HepG2 (cell line): ENCODE results near the gene DNAL4. TPM values are rescaled to one million over a fixed set of nuclear protein-coding genes. Genes with fewer than 3 reads are reported as not detected.

Experiments used
- ATAC-seq: fragments of 200-7000 bp; cut with Tn5 transposase; 3 replicates; pipeline ENCODE4 v1.9.1; 2020; ENCODE audit warnings: mild to moderate bottlenecking, moderate library complexity
- BruUV-seq: library from RNA; stranded (reverse); fragments of 400-500 nt; replicated peaks from 2 replicates; lab custom pipeline; 2021; lab: Mats Ljungman, UMichigan
- CTCF ChIA-PET: fragments of 300-600 bp; formaldehyde crosslinking; extraction: SDS; loops from one replicate; lab custom pipeline; 2021; ENCODE audit warnings: low total read pairs, inconsistent platforms, low intra/inter-chr PET ratio; lab: Yijun Ruan, JAX
- POLR2A ChIA-PET: fragments of 350-600 bp; sonication (Branson Sonifier 250); formaldehyde crosslinking; loops from one replicate; lab custom pipeline; 2020; ENCODE audit warnings: antibody characterized with exemption, inconsistent platforms; lab: Yijun Ruan, JAX
- DNase-seq: peaks from one replicate; pipeline ENCODE4 v3.0.0-alpha.2; 2015; ENCODE audit warnings: low spot score
- FAIRE-seq: peaks from 3 replicates; lab custom pipeline; 2011; peaks lifted over from hg19 to GRCh38; lab: Jason Lieb, UNC
- H2AFZ ChIP-seq: one replicate; pipeline ENCODE4 v1.6.1; 2011; ENCODE audit warnings: low read length, inconsistent platforms
- H3K27ac ChIP-seq: fragments of 300-600 bp; 3 replicates; pipeline ENCODE4 v1.8.0; 2011; ENCODE audit warnings: mixed run types, mild to moderate bottlenecking, mixed read lengths, low read length, inconsistent platforms; ENCODE audit not compliant: insufficient read depth; ENCODE audit errors: extremely low read length
- H3K27me3 ChIP-seq, 2 experiments: fragments of 200-600 bp in 1 of 2; 2 replicates in 1 of 2; 3 replicates in 1 of 2; pipeline versions ENCODE4 v1.6.0 to v1.8.0; 2011; ENCODE audit warnings: low read length in 2 of 2, mild to moderate bottlenecking in 2 of 2, moderate library complexity in 2 of 2, inconsistent platforms in 1 of 2; ENCODE audit not compliant: insufficient read depth in 2 of 2, control insufficient read depth in 1 of 2
- H3K36me3 ChIP-seq, 2 experiments: fragments of 200-600 bp in 1 of 2; replicated peaks in 1 of 2; 2 replicates in 1 of 2; 3 replicates in 1 of 2; pipeline versions ENCODE4 v1.5.1 to v1.8.0; 2011; ENCODE audit warnings: low read length in 2 of 2, inconsistent platforms in 1 of 2; ENCODE audit not compliant: insufficient read depth in 2 of 2, control insufficient read depth in 1 of 2
- H3K4me1 ChIP-seq: 2 replicates; pipeline ENCODE4 v1.5.1; 2012; ENCODE audit warnings: low read length, inconsistent platforms; ENCODE audit not compliant: insufficient read depth
- H3K4me2 ChIP-seq: 2 replicates; pipeline ENCODE4 v1.6.0; 2011; ENCODE audit warnings: low read depth, low read length, inconsistent platforms
- H3K4me3 ChIP-seq, 3 experiments: fragments of 200-600 bp in 1 of 3; sonication (generic), shearing (Covaris generic) in 1 of 3; replicated peaks in 1 of 3; 2 replicates each; pipeline ENCODE4 v1.5.1; 2011 to 2016; ENCODE audit warnings: low read length in 3 of 3, inconsistent platforms in 2 of 3, low read depth in 2 of 3, mild to moderate bottlenecking in 2 of 3, control low read depth in 1 of 3, mixed read lengths in 1 of 3; ENCODE audit not compliant: insufficient read depth in 1 of 3
- H3K79me2 ChIP-seq: one replicate; pipeline ENCODE4 v1.6.1; 2011; ENCODE audit warnings: low read length, inconsistent platforms; ENCODE audit not compliant: insufficient read depth
- H3K9ac ChIP-seq: 2 replicates; pipeline ENCODE4 v1.6.0; 2011; ENCODE audit warnings: mild to moderate bottlenecking, low read depth, low read length, inconsistent platforms; ENCODE audit not compliant: insufficient read depth
- H3K9me3 ChIP-seq: 2 replicates; pipeline ENCODE4 v1.5.1; 2012; ENCODE audit warnings: mild to moderate bottlenecking, low read length
- H4K20me1 ChIP-seq: 2 replicates; pipeline ENCODE4 v1.6.0; 2011; ENCODE audit warnings: inconsistent platforms, mild to moderate bottlenecking, low read length, moderate library complexity; ENCODE audit not compliant: insufficient read depth
- BRCA1 ChIP-seq: sonication (generic); formaldehyde crosslinking; IDR thresholded peaks from 2 replicates; pipeline ENCODE4 v1.4.0; 2020; ENCODE audit warnings: missing genetic modification reagents
- CHD2 ChIP-seq: IDR thresholded peaks from 2 replicates; pipeline ENCODE4 v1.6.1; 2011; ENCODE audit warnings: low read depth, low read length, improper control_type of control experiment
- EP300 ChIP-seq, 3 experiments: sonication (generic) in 1 of 3; formaldehyde crosslinking in 1 of 3; IDR thresholded peaks; 2 replicates each; pipeline versions ENCODE4 v1.5.1 to v1.6.1; 2011 to 2020; ENCODE audit warnings: low read depth in 2 of 3, low read length in 2 of 3, borderline replicate concordance in 1 of 3, improper control_type of control experiment in 1 of 3, mild to moderate bottlenecking in 1 of 3, missing genetic modification reagents in 1 of 3, moderate library complexity in 1 of 3
- HHEX ChIP-seq: IDR thresholded peaks from 2 replicates; pipeline ENCODE4 v1.6.1; 2016; ENCODE audit warnings: control low read depth
- HNF1B ChIP-seq: sonication (generic); formaldehyde crosslinking; IDR thresholded peaks from 2 replicates; pipeline ENCODE4 v1.5.1; 2020; ENCODE audit warnings: mild to moderate bottlenecking, moderate library complexity, missing genetic modification reagents
- PLSCR1 ChIP-seq: sonication (generic); formaldehyde crosslinking; IDR thresholded peaks from 2 replicates; pipeline ENCODE4 v1.5.0; 2020; ENCODE audit warnings: missing genetic modification reagents, mild to moderate bottlenecking, borderline replicate concordance
- RFX3 ChIP-seq: IDR thresholded peaks from 2 replicates; pipeline ENCODE4 v1.6.1; 2016; ENCODE audit warnings: missing biosample characterization, missing genetic modification reagents
- STAT5B ChIP-seq: sonication (generic); formaldehyde crosslinking; IDR thresholded peaks from 2 replicates; pipeline ENCODE4 v1.4.0; 2020; ENCODE audit warnings: missing genetic modification reagents
- TSC22D2 ChIP-seq: sonication (generic); formaldehyde crosslinking; IDR thresholded peaks from 2 replicates; pipeline ENCODE4 v1.5.1; 2020; ENCODE audit warnings: missing genetic modification reagents, mild to moderate bottlenecking, borderline replicate concordance
- ZBTB33 ChIP-seq: sonication (generic); formaldehyde crosslinking; IDR thresholded peaks from 2 replicates; pipeline ENCODE4 v1.4.0; 2020; ENCODE audit warnings: missing genetic modification reagents
- ZBTB44 ChIP-seq: sonication (generic); formaldehyde crosslinking; IDR thresholded peaks from 2 replicates; pipeline ENCODE4 v1.4.0; 2020; ENCODE audit warnings: missing genetic modification reagents
- ZNF20 ChIP-seq: sonication (generic); formaldehyde crosslinking; IDR thresholded peaks from 2 replicates; pipeline ENCODE4 v1.4.0; 2020; ENCODE audit warnings: mild to moderate bottlenecking, moderate library complexity, missing genetic modification reagents
- ZNF333 ChIP-seq: sonication (generic); formaldehyde crosslinking; IDR thresholded peaks from 2 replicates; pipeline ENCODE4 v1.4.0; 2020; ENCODE audit warnings: mild to moderate bottlenecking, missing genetic modification reagents, borderline replicate concordance
- ZNF441 ChIP-seq: sonication (generic); formaldehyde crosslinking; IDR thresholded peaks from 2 replicates; pipeline ENCODE4 v1.7.0; 2021; ENCODE audit warnings: missing genetic modification reagents, borderline replicate concordance
- ZNF496 ChIP-seq: sonication (generic); formaldehyde crosslinking; IDR thresholded peaks from 2 replicates; pipeline ENCODE4 v1.8.1; 2023; ENCODE audit warnings: mild to moderate bottlenecking, moderate library complexity, missing genetic modification reagents; ENCODE audit not compliant: insufficient replicate concordance
- ZNF513 ChIP-seq: sonication (generic); formaldehyde crosslinking; conservative IDR thresholded peaks from 2 replicates; pipeline ENCODE4 v1.5.0; 2020; ENCODE audit warnings: missing genetic modification reagents
- WGBS: methylation state at CpG from one replicate; pipeline ENCODE4 v1.1.6; 2017; ENCODE audit warnings: low lambda C conversion rate; 5-methylcytosine and 5-hydroxymethylcytosine counted together
- in situ Hi-C: cut with HindIII; loops from 2 replicates; pipeline ENCODE4 v1.10.0; 2017; ENCODE audit warnings: low pct_unique_long_range_greater_than_20kb; ENCODE audit not compliant: extremely low pct_ligation_motif_present
- intact Hi-C: fragments of 100-400 bp; cut with micrococcal nuclease; formaldehyde crosslinking; loops from one replicate; pipeline ENCODE4 v1.10.0; 2022; ENCODE audit not compliant: unreplicated experiment
- polyA plus RNA-seq, 8 experiments: library from polyadenylated mRNA; depleted of rRNA in 3 of 8; stranded (reverse) in 7 of 8; unstranded in 1 of 8; fragments of >200 nt; fragmentation: Illumina TruSeq in 4 of 8; extraction: Trizol in 4 of 8; gene quantifications; 2 replicates each; pipeline versions ENCODE4 v1.2.1 to v1.2.3, GENCODE V29; 2011 to 2016; ENCODE audit warnings: low read depth in 4 of 8, missing spikeins in 1 of 8, mixed read lengths in 1 of 8; ENCODE audit not compliant: insufficient read depth in 1 of 8
- total RNA-seq, 5 experiments: library from RNA; depleted of rRNA; stranded (reverse); fragments of >200 nt; fragmentation: Illumina TruSeq; extraction: Trizol; gene quantifications; 2 replicates each; pipeline ENCODE4 v1.2.3, GENCODE V29; 2016; ENCODE audit warnings: low read depth in 1 of 5

Gene DNAL4
- total and polyA plus RNA-seq, 2 of the 13 experiments (the other 11 are each of a cell fraction or from before 2014, with no cell fraction given): 8.0 to 10.7 TPM

- ATAC-seq (peak; percentile 63), DNase-seq (peak; percentile 69), FAIRE-seq (no peak)
- WGBS: 0% methylated on average over 5 of the region's 68 CpGs
- Histone ChIP-seq H3K9ac (peak within 1 kb of the TSS; percentile 91), H3K4me2 (peak within 1 kb of the TSS; percentile 99), H3K4me1 (peaks cover 61% of the 10 kb centered on the region), H2AFZ (no peak within 1 kb of the TSS), H3K79me2 (peaks cover 3% of the 10 kb centered on the region), H4K20me1 (no peaks in the 10 kb centered on the region), H3K27me3 (no peaks in the 10 kb centered on the region; a peak in 2 of 5 replicates), H3K4me3 (peak within 1 kb of the TSS; percentile 69 to 92 (median 72)), H3K36me3 (peaks cover 13 to 20% of the 10 kb centered on the region in 2 experiments; a peak in 4 of 5 replicates), H3K27ac (peak within 1 kb of the TSS; percentile 98), H3K9me3 (no peaks in the 10 kb centered on the region)
- no TSS peak for BruUV-seq
- intact Hi-C loops (no loop called here), in situ Hi-C loops (no loop called here)
- ChIA-PET CTCF (no interaction called here), POLR2A (interaction anchor here (0.7 to 1.6 kb wide), 5 partner anchors 8 to 643 kb away, joined by 3 to 5 read pairs (median 3); partner anchors contain the start of gene TOMM22)
- TF ChIP-seq ZNF513: no peak
- TF ChIP-seq BRCA1 (CRISPR knock-in tag): no peak
- no peak for TF ChIP-seq PLSCR1 (CRISPR knock-in tag)
- no peak for TF ChIP-seq HHEX (CRISPR knock-in tag)
- no peak for TF ChIP-seq RFX3 (CRISPR knock-in tag)
- TF ChIP-seq ZBTB44: no peak
- TF ChIP-seq ZNF441 (CRISPR knock-in tag): no peak
- TF ChIP-seq ZNF496 (CRISPR knock-in tag): no peak
- no peak for TF ChIP-seq EP300 (IDR thresholded peaks at IDR 0.05; ENCODE audit: low read depth in 2 of 2, low read length in 2 of 2)
- TF ChIP-seq EP300 (CRISPR knock-in tag; IDR thresholded peaks at IDR 0.05; ENCODE audit: borderline replicate concordance): no peak
- no peak for TF ChIP-seq CHD2
- TF ChIP-seq TSC22D2 (CRISPR knock-in tag): no peak
- no peak for TF ChIP-seq STAT5B (CRISPR knock-in tag)
- TF ChIP-seq ZBTB33 (CRISPR knock-in tag): no peak
- TF ChIP-seq ZNF333: no peak
- TF ChIP-seq HNF1B (CRISPR knock-in tag): no peak
- no peak for TF ChIP-seq ZNF20
These were observed 37.9 kb downstream of the DNAL4 start, which contains the start of gene SUN2 for GRCh38 chr22:38755911-38756532. Gene SUN2 (minus strand): TSS chr22:38755998. CDS start chr22:38752628, 3,370 bp downstream.
